Astrocyte (in vitro differentiated cells and primary cell): ENCODE data around the gene HOXB2.

Experiments
- CTCF ChIP-seq: IDR thresholded peaks from 2 replicates; pipeline ENCODE4 v1.5.1; 2011; ENCODE audit warnings: low read depth, mild to moderate bottlenecking, inconsistent platforms, low read length, moderate library complexity; ENCODE audit not compliant: insufficient read depth
- EZH2 ChIP-seq: IDR thresholded peaks from 2 replicates; pipeline ENCODE4 v1.6.1; 2012; ENCODE audit warnings: mild to moderate bottlenecking, low read length, inconsistent platforms; ENCODE audit not compliant: insufficient read depth

GRCh38 chr17:48498164-48498850 lies 46.6 kb downstream of the HOXB2 start:
- no peak for TF ChIP-seq CTCF
- no peak for TF ChIP-seq EZH2
